ENCODE results near the gene S100A3.

Gene S100A3

GRCh38 chr1:153556348-153556747, 7.3 kb upstream of the S100A3 start:
- Histone ChIP-seq H3K4me1 (ENCODE audit: insufficient read depth, low read length) (no peaks in the 10 kb centered on the region), H2AFZ (ENCODE audit: low read depth, low read length) (no peak overlapping the region), H3K4me3 (ENCODE audit: low read depth in 1 of 2, low read length in 2 of 2) (no peak overlapping the region), H3K36me3 (ENCODE audit: insufficient read depth, low read length) (no peaks in the 10 kb centered on the region), H3K79me2 (ENCODE audit: insufficient read depth, low read length) (no peaks in the 10 kb centered on the region), H4K20me1 (ENCODE audit: insufficient read depth, low read length) (no peaks in the 10 kb centered on the region), H3K27ac (ENCODE audit: low read length) (no peak overlapping the region), H3K27me3 (ENCODE audit: insufficient read depth, low read length, poor library complexity) (no peaks in the 10 kb centered on the region), H3K4me2 (ENCODE audit: insufficient read depth, low read length) (no peak overlapping the region), H3K9ac (ENCODE audit: low read depth, low read length) (no peak overlapping the region), H3K9me3 (ENCODE audit: insufficient read depth, low read length, severe bottlenecking) (no peaks in the 10 kb centered on the region)
- no peak for TF ChIP-seq CTCF (IDR thresholded peaks at IDR 0.05; ENCODE audit: borderline replicate concordance, extremely low read depth, low read length, poor library complexity, severe bottlenecking)
- no peak for TF ChIP-seq EZH2 (IDR thresholded peaks at IDR 0.05; ENCODE audit: borderline replicate concordance, low read depth, low read length, severe bottlenecking)
- ATAC-seq (ENCODE audit: insufficient read depth, low read depth) (no peak), DNase-seq (no peak)

GRCh38 chr1:153553830-153554541, 4.9 kb upstream of the S100A3 start:
- no peak for DNase-seq
- ATAC-seq (ENCODE audit: insufficient read depth, low read depth): no peak
- Histone ChIP-seq H4K20me1 (ENCODE audit: insufficient read depth, low read length) (no peaks in the 10 kb centered on the region), H3K4me3 (ENCODE audit: low read depth in 1 of 2, low read length in 2 of 2) (no peak overlapping the region), H3K4me1 (ENCODE audit: insufficient read depth, low read length) (no peaks in the 10 kb centered on the region), H3K4me2 (ENCODE audit: insufficient read depth, low read length) (no peak overlapping the region), H3K9ac (ENCODE audit: low read depth, low read length) (no peak overlapping the region), H3K27ac (ENCODE audit: low read length) (no peak overlapping the region), H3K79me2 (ENCODE audit: insufficient read depth, low read length) (no peaks in the 10 kb centered on the region), H2AFZ (ENCODE audit: low read depth, low read length) (no peak overlapping the region), H3K9me3 (ENCODE audit: insufficient read depth, low read length, severe bottlenecking) (no peaks in the 10 kb centered on the region), H3K36me3 (ENCODE audit: insufficient read depth, low read length) (no peaks in the 10 kb centered on the region), H3K27me3 (ENCODE audit: insufficient read depth, low read length, poor library complexity) (no peaks in the 10 kb centered on the region)
- TF ChIP-seq CTCF (IDR thresholded peaks at IDR 0.05; ENCODE audit: borderline replicate concordance, extremely low read depth, low read length, poor library complexity, severe bottlenecking) (no peak), EZH2 (IDR thresholded peaks at IDR 0.05; ENCODE audit: borderline replicate concordance, low read depth, low read length, severe bottlenecking) (no peak)

- Histone ChIP-seq H3K4me3 (ENCODE audit: low read depth in 1 of 2, low read length in 2 of 2) (no peak overlapping the region), H3K79me2 (ENCODE audit: insufficient read depth, low read length) (no peaks in the 10 kb centered on the region), H3K27ac (ENCODE audit: low read length) (no peak overlapping the region), H4K20me1 (ENCODE audit: insufficient read depth, low read length) (no peaks in the 10 kb centered on the region), H3K36me3 (ENCODE audit: insufficient read depth, low read length) (no peaks in the 10 kb centered on the region), H3K27me3 (ENCODE audit: insufficient read depth, low read length, poor library complexity) (no peaks in the 10 kb centered on the region), H3K9me3 (ENCODE audit: insufficient read depth, low read length, severe bottlenecking) (no peaks in the 10 kb centered on the region), H3K9ac (ENCODE audit: low read depth, low read length) (no peak overlapping the region), H3K4me2 (ENCODE audit: insufficient read depth, low read length) (no peak overlapping the region), H3K4me1 (ENCODE audit: insufficient read depth, low read length) (no peaks in the 10 kb centered on the region), H2AFZ (ENCODE audit: low read depth, low read length) (no peak overlapping the region)
- DNase-seq: no peak
- ATAC-seq (ENCODE audit: insufficient read depth, low read depth): no peak
- no peak for TF ChIP-seq CTCF (IDR thresholded peaks at IDR 0.05; ENCODE audit: borderline replicate concordance, extremely low read depth, low read length, poor library complexity, severe bottlenecking)
- TF ChIP-seq EZH2 (IDR thresholded peaks at IDR 0.05; ENCODE audit: borderline replicate concordance, low read depth, low read length, severe bottlenecking): no peak
These were observed 4.0 kb upstream of the S100A3 start for GRCh38 chr1:153553096-153553495.

Data from DND-41 (cell line).